ENCODE results near the gene CHCHD5.
"Not testable (repeated sequence)": the region's sequence is repeated elsewhere in the genome, so short reads cannot be mapped to it uniquely, and the experiment has no call there.

Gene CHCHD5, protein sequence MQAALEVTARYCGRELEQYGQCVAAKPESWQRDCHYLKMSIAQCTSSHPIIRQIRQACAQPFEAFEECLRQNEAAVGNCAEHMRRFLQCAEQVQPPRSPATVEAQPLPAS

DNA sequence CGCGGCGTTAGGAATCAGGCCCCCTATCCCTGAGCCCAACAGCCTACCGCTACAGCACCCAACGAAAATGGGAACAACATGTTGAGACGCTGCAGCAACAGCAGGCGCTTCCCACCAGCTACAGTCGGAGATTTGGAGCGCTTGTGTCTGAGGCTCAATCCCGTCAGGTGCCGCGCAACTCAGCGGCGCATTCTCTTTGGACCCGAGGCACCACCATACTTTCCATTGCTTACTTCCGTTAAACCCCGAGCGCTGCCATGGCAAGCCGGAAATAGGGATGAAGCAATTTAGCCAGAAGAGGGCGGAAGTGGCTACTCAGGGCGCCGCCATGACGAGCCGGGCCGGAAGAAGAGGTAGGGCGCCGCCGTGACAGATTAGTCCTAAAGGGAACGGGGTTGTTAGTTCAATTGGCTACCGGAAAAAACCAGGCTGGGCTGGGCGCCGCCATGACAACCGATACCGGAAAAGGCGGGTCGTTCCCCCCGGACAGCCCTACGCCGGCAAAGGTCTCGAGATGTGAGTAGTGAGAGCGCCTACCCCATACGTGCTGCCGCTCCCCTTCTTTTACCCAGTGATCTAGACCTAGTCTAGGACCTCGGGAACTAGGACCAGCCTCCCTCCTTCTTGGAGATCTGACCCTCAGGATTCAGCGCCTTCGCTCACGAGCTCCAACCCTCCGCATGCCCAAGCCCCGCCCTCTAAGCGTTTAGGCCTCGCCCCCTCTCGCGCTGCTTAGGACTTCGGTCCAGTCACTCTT is at the start of gene CHCHD5:
CHCHD5 (plus strand) TSS at position 476 of the 757 bp plus-strand sequence; CDS start at position 515, 39 bp downstream.
- DNase-seq (ENCODE audit: low read depth, low spot score) = peak; percentile 90

DNA sequence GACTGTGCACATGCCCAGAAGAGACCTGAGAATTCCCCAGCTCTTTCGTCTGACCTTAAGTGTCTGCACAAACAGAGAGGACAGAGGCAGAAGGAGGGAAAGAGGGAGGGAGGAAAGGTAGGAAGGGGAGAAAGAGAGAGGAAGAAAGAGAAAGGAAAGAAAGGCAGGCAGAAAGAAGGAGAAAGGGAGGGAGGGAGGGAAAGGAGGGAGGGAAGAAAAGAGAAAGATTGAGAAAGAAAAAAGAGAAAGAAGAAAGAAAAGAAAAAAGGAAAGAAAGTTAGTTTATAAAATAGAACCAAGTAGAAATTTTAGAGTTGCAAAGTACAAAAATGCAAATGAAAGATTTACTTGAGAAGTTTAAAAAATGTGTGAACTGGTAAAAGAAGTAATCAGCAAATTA is 49.6 kb upstream of the CHCHD5 start:
- DNase-seq (ENCODE audit: low read depth, low spot score) = no peak

DNA sequence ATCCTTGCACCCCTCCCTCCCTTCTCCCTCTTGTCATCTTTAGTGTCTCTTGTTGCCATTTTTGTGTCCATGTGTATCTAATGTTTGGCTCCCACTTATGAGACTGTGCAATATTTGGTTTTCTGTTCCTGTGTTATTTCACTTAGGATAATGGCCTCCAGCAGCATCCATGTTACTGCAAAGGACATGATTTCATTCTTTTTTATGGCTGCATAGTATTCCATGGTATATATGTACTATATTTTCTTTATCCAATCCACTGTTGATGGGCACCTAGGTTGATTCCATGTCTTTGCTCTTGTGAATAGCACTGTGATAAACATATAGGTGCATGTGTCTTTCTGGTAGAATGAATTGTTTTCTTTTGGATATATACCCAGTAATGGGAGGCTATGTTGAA is 47.7 kb upstream of the CHCHD5 start:
- not testable (repeated sequence) for DNase-seq (ENCODE audit: low read depth, low spot score)

DNA sequence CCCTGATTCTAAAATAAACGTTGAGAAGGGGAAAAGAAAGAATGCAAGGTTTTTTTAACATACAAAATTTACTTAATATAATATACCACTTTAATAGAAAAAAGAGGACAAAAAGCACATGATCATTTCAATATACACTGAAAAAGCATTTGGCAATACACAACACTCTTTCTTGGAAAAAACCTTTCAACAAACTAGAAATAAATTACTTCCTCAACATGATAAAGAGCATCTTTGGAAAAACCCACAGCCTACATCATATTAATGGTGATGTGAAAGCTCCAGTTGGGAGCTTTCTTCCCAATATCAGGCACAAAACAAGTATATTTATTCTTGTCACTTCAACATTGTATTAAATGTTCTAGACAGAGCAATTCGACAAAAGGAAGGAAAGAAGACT is 45.1 kb upstream of the CHCHD5 start:
- no peak for DNase-seq (ENCODE audit: low read depth, low spot score)

DNA sequence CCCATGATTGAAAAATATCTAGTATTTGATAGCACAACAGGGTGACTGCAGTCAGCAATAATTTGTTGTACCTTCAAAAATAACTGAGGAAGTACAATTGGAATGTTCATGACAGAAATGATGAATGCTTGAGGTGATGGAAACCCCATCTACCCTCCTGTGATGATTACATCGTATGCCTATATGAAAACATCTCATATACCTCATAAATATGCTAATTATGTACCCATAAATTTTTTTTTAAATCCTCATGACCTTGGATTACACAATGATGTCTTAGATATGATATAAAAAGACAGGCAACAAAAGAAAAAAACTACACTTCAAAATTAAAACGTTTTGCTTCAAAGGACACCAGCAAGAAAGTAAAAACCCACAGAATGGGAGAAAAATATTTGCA is 43.5 kb upstream of the CHCHD5 start:
- DNase-seq (ENCODE audit: low read depth, low spot score) = no peak

DNA sequence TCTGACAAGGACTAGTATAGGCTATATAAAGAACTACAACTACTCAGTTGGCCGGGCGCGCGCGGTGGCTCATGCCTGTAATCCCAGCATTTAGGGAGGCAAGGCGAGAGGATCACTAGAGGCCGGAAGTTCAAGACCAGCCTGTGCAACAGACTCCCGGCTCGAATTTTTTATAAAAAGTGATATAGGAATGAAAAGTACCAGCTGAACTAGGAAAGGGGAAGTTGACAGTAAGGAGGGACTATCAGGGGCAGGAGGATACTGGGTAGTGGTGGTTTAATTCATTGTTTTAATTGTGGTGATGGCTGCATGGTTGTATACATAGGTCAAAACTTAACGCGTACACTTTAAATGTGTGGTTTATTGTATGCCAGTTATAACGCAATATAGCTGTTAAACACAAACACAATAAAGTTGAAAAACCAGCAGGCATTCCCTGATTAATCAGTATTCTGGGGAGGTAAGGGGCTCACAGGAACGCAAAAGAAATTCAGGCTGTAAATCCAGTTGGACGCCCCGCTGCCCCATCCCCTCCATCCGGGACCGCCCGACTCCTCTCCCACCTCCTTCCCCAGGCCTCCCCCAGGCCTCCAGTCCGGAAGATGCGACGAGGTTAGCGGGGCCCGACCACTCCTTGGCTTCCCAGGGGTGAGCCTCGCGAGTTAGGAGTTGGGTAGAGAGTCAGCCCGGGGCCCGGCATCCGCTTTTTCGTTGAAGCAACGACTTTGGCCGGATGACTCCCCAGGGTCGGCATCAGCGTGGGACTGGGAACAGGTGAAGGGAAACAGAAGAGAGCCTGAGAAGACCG is 42.9 kb upstream of the CHCHD5 start:
- DNase-seq (ENCODE audit: low read depth, low spot score) = no peak

DNA sequence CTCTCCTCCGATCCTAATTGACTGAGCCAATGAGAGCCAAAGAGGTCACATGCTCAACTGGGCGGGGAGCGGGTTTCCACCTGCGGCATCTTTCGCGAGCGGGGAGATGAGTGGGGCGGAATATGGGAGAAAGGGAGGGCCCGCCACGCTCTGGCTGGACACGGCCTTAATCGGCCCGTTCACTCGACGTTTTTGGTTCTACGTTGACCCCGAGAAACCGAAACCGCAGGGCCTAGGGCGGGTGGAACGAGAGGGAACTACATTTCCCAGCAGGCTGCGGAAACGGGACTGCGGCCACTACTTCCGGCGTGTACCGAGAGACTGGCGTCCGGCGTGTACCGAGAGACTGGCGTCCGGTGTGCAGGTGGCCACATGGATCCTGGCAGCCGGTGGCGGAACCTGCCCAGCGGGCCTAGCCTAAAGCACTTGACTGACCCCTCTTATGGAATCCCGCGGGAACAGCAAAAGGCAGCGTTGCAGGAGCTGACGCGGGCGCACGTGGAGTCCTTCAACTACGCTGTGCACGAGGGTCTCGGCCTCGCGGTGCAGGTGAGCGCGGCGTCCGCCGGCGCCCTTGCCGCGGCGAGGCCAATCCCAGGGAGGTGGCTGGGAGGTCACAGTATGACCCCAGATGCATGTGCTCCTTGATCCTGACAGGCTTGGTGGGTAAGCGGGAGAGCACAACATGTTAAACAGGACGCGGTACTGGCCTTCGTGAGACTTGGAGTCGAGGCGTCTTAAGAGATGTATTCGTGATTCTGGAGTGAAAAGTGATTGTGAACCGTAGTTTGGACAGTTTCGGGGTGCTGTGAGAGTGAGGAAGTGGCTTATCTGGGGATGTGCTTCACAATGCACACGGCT is 42.1 kb upstream of the CHCHD5 start, which contains the start of gene POLR1B:
POLR1B (plus strand) TSS at position 343 of the 861 bp plus-strand sequence; CDS start at position 373, 30 bp downstream.
- DNase-seq (ENCODE audit: low read depth, low spot score) = peak; percentile 52

DNA sequence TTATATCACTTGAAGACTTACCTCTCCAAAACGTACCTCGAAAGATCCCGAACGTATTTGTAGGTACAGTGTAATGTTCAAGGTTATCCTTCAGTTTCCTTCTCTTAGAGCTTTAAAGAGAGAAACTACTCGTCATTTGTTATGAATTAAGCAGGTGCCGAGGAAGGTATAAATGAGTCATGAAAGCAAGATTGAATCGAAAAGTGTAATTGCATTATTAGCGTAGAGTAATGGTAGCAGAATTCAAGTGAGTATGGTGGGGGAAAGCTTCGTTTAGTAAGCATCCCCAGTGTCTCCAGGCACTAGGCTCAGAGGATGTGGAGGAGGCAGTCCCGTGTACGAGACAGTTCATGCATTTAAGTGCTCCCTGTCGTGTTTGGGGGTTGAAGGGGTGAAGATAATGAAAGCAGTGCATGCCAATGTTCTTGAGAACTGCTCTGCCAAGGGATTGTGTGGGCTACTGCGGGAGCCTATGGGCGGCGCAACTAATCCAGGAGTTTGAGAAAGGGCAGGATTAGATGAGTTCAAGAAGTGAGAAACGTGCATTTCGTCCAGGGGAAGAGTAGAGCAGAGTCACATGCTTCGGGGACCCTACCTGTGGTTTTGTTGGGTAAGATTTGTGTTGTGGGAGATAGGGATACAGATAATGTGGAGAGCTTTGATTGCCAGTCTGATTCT is 41.3 kb upstream of the CHCHD5 start:
- DNase-seq (ENCODE audit: low read depth, low spot score) = no peak

DNA sequence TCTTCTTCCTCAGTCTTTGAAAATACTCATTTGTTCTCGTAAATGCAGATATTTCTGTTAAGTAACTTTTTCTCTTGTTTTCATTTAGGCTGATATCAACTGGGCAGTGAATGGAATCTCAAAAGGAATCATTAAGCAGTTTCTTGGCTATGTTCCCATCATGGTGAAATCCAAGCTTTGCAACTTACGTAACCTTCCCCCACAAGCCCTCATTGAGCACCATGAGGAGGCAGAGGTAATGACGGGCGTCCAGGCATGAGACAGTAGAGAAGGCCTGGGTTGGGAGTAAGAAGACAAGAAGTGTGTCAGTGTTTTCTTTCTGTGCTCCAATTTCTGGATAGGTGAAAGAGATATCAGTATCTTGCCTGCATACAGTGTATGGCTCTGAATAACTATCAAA is 37.1 kb upstream of the CHCHD5 start:
- no peak for DNase-seq (ENCODE audit: low read depth, low spot score)

DNA sequence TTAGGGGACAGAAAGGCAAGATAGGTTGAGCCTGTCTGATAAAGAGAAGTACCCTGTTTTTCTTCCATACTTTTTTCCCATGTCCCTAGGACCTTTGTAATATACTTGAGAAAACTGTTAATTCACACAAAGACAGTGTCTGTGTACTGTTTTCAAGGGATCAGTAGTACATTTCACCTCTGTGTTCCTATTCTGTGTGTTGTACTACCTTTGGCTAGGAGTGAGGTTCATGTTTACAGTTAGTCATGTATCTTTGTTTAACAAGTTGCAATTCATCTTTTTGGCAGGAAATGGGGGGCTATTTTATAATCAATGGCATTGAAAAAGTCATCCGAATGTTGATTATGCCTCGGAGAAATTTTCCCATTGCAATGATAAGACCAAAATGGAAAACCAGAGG is 35.4 kb upstream of the CHCHD5 start:
- no peak for DNase-seq (ENCODE audit: low read depth, low spot score)

DNA sequence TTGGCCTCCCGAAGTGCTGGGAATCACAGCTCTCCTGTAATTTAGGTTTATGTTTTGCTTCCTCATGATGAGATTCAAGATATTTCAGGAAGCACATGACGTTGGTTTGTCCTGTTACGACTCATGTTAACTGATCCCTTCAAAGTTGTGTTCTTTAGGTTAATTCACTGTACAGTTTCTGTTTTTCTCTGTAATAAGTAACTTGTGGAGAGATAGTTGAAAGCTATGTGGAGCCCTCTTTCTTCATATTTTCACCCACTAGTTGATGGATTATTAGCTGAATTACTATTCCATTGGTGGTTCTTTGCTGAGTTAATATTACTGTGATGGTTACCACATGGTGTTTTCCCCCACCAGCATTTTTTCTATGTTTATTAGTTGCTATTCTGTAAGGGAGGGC is 18.3 kb upstream of the CHCHD5 start:
- DNase-seq (ENCODE audit: low read depth, low spot score) = no peak

DNA sequence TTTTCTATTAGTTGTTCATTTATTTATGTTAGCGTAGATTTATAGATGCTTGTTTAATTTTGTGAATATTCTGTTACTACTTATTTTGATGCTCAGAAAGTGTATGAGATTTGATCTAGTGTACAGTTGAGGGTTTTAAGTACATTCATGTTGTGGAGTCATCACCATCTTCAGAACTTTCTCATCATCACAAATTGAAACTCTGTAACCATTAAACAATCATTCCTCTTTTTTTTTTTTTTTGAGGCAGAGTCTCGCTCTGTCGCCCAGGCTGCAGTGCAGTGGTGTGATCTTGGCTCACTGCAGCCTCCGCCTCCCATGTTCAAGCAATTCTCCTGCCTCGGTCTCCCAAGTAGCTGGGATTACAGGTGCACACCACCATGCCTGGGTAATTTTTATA is 17.9 kb upstream of the CHCHD5 start:
- not testable (repeated sequence) for DNase-seq (ENCODE audit: low read depth, low spot score)

DNA sequence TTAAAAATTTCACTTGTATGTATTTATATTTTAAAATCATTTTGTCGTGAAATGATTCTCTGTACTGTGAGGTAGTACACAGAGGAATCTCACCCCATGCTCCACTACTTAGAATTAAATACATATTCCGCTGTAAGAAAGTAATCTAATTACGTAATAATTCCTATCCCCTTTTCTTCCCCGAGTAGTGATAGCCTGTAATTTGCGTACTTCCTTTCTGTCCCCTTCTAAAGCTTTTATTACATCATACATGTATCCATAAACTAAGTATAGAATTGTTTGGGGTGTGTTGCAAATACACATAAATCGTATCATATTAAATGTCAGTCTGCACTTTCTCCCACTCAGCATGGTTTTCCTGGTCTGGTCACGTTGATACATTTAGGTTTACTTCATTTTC is 12.4 kb upstream of the CHCHD5 start:
- no peak for DNase-seq (ENCODE audit: low read depth, low spot score)

DNA sequence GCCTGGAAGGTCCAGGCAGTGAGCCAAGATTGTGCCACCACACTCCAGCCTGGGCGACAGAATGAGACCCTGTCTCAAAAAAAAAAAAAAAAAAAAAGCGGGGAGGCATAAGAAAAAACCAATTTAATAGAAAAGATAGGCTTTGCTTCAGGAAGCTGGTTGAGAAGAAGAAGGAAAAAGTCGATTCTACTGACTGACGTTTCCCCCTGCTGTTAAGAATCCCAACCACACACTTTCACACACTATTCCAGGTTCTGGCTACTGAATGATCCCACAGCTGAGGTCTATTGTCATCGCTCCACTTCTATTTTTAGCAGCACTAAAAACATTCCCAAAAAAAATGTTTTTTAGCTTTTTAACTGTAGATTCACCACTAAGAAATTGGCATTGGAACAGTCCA is 6.7 kb upstream of the CHCHD5 start:
- no peak for DNase-seq (ENCODE audit: low read depth, low spot score)

DNA sequence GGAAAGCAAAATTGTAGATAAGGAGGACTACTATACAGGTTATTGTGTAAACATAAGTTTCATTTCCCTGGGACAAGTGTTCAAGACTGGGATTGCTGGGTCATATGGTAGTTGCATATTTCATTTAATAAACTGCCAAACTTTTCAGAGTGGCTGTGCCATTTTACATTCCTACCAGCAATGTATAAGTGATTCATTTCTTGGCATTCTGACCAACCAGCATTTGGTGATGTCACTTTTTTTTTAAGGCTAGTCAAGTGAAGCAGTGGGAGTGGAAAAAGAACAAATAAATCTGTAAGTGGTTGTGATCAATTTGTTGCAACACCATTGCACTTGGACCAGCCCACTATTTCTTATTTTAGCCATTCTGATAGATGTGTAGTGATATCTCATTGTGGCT is 5.2 kb upstream of the CHCHD5 start:
- DNase-seq (ENCODE audit: low read depth, low spot score) = no peak

DNA sequence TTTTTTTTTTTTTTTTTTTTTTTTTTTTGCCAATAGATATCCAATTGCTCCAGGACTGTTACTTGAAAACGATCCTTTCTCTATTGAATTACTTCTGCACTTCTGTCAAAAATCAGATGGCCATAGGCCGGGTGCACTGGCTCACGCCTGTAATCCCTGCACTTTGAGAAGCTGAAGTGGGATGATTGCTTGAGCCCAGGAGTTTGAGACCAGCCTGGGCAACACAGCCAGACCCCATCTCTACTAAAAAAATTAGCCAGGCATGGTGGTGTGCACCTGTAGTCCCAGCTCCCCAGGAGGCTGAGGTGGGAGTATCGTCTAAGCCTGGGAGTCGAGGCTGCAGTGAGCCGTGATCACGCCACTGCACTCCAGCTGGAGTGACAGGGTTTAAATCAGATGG is 4.3 kb upstream of the CHCHD5 start:
- no peak for DNase-seq (ENCODE audit: low read depth, low spot score)

DNA sequence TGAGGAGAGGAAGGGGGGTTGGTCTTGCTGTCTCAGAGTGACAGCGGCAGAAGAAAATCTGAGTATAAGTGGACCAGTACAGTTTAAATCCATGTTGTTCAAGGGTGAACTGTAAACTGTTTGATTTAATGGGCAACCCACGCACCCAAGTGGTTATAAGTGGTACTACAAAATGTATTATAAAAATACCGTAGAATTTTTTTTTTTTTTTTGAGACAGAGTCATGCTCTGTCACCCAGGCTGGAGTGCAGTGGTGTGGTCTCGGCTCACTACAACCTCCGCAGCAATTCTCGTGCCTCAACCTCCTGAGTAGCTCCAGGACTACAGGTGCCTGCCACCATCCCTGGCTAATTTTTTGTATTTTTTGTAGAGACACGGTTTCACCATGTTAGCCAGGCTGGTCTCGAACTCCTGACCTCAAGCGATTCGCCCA is 2.1 kb upstream of the CHCHD5 start:
- no peak for DNase-seq (ENCODE audit: low read depth, low spot score)

DNA sequence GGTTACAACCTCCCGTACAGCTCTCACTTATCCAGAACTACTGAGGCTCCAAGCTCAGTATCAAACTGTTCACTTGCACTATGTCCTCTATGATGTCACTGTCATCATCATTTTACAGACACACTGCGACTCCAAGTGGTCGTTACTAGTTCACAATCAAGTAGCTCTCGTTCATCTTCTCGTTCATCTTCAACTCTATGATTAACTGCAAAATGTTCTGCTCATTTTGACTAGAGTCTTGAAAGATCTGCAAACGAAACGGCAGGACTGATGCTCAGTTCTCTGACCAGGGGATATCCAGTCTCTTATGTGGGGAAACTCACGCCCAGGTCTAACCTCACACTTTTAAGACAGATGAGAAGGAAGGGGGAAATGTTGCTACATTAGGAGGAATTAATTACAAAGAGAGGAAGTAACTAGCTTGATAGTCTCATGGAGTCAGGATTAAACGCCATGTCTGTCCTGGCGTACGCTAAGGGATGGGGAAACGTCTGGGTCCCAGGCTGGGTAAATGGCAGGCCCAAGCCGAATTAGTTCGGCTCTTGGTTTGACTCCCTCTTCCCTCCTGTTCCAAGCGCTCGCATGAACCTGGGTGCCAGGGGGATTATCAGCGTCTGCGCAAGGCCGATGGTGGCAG is 794 bp upstream of the CHCHD5 start:
- DNase-seq (ENCODE audit: low read depth, low spot score) = no peak

DNA sequence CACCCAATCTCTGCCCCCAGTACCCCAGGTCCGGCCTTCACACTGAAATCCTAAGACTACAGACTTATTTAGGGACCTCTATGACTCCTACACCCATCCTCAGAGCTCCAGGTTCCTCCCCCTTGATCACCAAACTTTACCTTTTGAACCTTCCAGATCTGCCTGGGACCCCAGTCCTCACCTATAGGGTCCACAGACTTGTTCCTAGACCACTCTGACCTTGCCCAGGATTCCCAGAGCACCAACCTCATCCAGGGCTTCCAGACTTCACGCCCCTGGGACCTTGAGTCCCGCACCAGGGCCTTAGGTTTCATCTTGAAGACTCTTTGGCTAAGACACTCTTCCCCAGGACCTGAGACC is 462 bp downstream of the CHCHD5 start:
- DNase-seq (ENCODE audit: low read depth, low spot score) = no peak

DNA sequence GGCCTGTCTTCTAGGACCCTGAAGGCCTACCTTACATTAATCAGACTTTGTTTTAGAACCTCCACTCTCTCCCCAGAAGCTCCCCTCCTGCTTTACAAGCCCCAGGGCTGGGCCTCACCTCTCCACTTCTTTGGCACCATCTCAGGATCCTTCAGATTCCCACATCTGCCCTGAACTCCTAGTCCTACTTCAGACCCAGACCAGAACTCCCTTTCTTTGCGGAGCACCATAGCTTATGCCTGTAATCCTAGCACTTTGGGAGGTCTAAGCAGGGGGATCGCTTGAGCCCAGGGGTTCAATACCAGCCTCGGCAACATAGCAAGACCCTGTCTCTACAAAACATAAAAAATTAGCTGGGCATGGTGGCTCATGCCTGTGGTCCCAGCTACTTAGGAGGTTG is 991 bp downstream of the CHCHD5 start:
- no peak for DNase-seq (ENCODE audit: low read depth, low spot score)

Measured in activated CD4-positive, CD25-positive, alpha-beta regulatory T cell treated with anti-CD3 and anti-CD28 coated beads, Interleukin-2, amount 50 U/mL, for 16 hours (primary cell).